ENCODE measurements around the gene CCP110. TPM values are rescaled to one million over a fixed set of nuclear protein-coding genes. Genes with fewer than 3 reads are reported as not detected.

Gene CCP110
- total and polyA plus RNA-seq, 2 of the 13 experiments (the other 11 are each of a cell fraction or from before 2014, with no cell fraction given), result 10.0 to 11.1 TPM

DNA sequence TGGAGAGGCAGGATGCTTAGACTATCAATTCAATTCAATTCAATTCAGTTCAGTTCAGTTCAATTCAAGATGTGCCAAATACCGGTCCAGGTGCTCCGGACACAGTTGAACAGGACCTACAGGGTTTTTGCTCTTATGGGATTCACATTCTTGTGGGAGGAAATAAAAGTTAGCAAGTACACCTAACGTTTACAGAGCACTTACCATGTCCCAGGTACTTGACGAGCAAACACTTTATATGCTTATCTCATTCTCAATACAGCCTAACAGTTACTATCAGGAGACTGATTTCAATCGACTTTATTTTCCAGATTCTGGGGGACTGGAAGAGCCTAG lies 1.4 kb upstream of the CCP110 start (continued):
- TF ChIP-seq, protein P1, sequence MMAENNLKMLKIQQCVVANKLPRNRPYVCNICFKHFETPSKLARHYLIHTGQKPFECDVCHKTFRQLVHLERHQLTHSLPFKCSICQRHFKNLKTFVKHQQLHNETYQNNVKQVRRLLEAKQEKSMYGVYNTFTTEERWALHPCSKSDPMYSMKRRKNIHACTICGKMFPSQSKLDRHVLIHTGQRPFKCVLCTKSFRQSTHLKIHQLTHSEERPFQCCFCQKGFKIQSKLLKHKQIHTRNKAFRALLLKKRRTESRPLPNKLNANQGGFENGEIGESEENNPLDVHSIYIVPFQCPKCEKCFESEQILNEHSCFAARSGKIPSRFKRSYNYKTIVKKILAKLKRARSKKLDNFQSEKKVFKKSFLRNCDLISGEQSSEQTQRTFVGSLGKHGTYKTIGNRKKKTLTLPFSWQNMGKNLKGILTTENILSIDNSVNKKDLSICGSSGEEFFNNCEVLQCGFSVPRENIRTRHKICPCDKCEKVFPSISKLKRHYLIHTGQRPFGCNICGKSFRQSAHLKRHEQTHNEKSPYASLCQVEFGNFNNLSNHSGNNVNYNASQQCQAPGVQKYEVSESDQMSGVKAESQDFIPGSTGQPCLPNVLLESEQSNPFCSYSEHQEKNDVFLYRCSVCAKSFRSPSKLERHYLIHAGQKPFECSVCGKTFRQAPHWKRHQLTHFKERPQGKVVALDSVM (CRISPR knock-in tag; IDR thresholded peaks at IDR 0.05), result no peak
- TF ChIP-seq, protein P2, sequence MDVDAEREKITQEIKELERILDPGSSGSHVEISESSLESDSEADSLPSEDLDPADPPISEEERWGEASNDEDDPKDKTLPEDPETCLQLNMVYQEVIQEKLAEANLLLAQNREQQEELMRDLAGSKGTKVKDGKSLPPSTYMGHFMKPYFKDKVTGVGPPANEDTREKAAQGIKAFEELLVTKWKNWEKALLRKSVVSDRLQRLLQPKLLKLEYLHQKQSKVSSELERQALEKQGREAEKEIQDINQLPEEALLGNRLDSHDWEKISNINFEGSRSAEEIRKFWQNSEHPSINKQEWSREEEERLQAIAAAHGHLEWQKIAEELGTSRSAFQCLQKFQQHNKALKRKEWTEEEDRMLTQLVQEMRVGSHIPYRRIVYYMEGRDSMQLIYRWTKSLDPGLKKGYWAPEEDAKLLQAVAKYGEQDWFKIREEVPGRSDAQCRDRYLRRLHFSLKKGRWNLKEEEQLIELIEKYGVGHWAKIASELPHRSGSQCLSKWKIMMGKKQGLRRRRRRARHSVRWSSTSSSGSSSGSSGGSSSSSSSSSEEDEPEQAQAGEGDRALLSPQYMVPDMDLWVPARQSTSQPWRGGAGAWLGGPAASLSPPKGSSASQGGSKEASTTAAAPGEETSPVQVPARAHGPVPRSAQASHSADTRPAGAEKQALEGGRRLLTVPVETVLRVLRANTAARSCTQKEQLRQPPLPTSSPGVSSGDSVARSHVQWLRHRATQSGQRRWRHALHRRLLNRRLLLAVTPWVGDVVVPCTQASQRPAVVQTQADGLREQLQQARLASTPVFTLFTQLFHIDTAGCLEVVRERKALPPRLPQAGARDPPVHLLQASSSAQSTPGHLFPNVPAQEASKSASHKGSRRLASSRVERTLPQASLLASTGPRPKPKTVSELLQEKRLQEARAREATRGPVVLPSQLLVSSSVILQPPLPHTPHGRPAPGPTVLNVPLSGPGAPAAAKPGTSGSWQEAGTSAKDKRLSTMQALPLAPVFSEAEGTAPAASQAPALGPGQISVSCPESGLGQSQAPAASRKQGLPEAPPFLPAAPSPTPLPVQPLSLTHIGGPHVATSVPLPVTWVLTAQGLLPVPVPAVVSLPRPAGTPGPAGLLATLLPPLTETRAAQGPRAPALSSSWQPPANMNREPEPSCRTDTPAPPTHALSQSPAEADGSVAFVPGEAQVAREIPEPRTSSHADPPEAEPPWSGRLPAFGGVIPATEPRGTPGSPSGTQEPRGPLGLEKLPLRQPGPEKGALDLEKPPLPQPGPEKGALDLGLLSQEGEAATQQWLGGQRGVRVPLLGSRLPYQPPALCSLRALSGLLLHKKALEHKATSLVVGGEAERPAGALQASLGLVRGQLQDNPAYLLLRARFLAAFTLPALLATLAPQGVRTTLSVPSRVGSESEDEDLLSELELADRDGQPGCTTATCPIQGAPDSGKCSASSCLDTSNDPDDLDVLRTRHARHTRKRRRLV (CRISPR knock-in tag; IDR thresholded peaks at IDR 0.05), result no peak
- TF ChIP-seq, protein P3, sequence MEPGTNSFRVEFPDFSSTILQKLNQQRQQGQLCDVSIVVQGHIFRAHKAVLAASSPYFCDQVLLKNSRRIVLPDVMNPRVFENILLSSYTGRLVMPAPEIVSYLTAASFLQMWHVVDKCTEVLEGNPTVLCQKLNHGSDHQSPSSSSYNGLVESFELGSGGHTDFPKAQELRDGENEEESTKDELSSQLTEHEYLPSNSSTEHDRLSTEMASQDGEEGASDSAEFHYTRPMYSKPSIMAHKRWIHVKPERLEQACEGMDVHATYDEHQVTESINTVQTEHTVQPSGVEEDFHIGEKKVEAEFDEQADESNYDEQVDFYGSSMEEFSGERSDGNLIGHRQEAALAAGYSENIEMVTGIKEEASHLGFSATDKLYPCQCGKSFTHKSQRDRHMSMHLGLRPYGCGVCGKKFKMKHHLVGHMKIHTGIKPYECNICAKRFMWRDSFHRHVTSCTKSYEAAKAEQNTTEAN (CRISPR knock-in tag; conservative IDR thresholded peaks at IDR 0.05), result no peak
- TF ChIP-seq ZNF12 (CRISPR knock-in tag; IDR thresholded peaks at IDR 0.05) (no peak), KDM5B (CRISPR knock-in tag; IDR thresholded peaks at IDR 0.05; ENCODE audit: borderline replicate concordance) (no peak), TEAD3 (CRISPR knock-in tag; optimal IDR thresholded peaks at IDR 0.05; ENCODE audit: borderline replicate concordance) (no peak), TCF7L2 (IDR thresholded peaks at IDR 0.05; ENCODE audit: low read depth, low read length) (no peak)
- TF ChIP-seq, protein P4, sequence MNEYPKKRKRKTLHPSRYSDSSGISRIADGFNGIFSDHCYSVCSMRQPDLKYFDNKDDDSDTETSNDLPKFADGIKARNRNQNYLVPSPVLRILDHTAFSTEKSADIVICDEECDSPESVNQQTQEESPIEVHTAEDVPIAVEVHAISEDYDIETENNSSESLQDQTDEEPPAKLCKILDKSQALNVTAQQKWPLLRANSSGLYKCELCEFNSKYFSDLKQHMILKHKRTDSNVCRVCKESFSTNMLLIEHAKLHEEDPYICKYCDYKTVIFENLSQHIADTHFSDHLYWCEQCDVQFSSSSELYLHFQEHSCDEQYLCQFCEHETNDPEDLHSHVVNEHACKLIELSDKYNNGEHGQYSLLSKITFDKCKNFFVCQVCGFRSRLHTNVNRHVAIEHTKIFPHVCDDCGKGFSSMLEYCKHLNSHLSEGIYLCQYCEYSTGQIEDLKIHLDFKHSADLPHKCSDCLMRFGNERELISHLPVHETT (CRISPR knock-in tag; conservative IDR thresholded peaks at IDR 0.05), result no peak
- TF ChIP-seq, protein P5, sequence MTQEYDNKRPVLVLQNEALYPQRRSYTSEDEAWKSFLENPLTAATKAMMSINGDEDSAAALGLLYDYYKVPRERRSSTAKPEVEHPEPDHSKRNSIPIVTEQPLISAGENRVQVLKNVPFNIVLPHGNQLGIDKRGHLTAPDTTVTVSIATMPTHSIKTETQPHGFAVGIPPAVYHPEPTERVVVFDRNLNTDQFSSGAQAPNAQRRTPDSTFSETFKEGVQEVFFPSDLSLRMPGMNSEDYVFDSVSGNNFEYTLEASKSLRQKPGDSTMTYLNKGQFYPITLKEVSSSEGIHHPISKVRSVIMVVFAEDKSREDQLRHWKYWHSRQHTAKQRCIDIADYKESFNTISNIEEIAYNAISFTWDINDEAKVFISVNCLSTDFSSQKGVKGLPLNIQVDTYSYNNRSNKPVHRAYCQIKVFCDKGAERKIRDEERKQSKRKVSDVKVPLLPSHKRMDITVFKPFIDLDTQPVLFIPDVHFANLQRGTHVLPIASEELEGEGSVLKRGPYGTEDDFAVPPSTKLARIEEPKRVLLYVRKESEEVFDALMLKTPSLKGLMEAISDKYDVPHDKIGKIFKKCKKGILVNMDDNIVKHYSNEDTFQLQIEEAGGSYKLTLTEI (CRISPR knock-in tag; conservative IDR thresholded peaks at IDR 0.05), result no peak
